Ascending aorta (tissue), 2 donors: ENCODE data around the gene PRXL2B. TPM values are rescaled to one million over a fixed set of nuclear protein-coding genes. Genes with fewer than 3 reads are reported as not detected.

Source experiments
- DNase-seq, 2 donors: peaks; one replicate each; pipeline ENCODE4 v3.0.0-alpha.2; 2019; ENCODE audit warnings: low spot score in 2 of 2
- H3K27ac ChIP-seq, 2 donors: fragments of 200-600 bp; sonication (generic); one replicate each; pipeline ENCODE4 v1.5.1; 2016 to 2017; ENCODE audit warnings: mild to moderate bottlenecking in 1 of 2
- H3K27me3 ChIP-seq: fragments of 200-600 bp; sonication (generic); one replicate; pipeline ENCODE4 v1.5.1; 2017
- H3K36me3 ChIP-seq, 2 donors: fragments of 200-600 bp; sonication (generic); one replicate each; pipeline ENCODE4 v1.5.1; 2016
- H3K4me1 ChIP-seq, 2 donors: fragments of 200-600 bp; sonication (generic); one replicate each; pipeline ENCODE4 v1.5.1; 2016 to 2017; ENCODE audit warnings: mild to moderate bottlenecking in 1 of 2
- H3K4me3 ChIP-seq, 2 donors: fragments of 200-600 bp; sonication (generic); one replicate each; pipeline ENCODE4 v1.5.1; 2016 to 2017; ENCODE audit warnings: mild to moderate bottlenecking in 1 of 2
- H3K9me3 ChIP-seq, 2 donors: fragments of 200-600 bp; sonication (generic); one replicate each; pipeline ENCODE4 v1.5.1; 2016
- intact Hi-C: fragments of 100-400 bp; cut with DNase I; formaldehyde crosslinking; loops from one replicate; pipeline ENCODE4 v1.15.1; 2023
- total RNA-seq: library from RNA; depleted of rRNA; stranded (reverse); fragments of >200 nt; gene quantifications from one replicate; pipeline ENCODE4 v1.1.0, GENCODE V29; 2016
- TF ChIP-seq, protein P1 (sequence below), 3 experiments: fragments of 200-600 bp in 2 of 3; fragments of 450-650 bp in 1 of 3; sonication (generic) in 2 of 3; IDR thresholded peaks; one replicate each; pipeline ENCODE4 v1.5.1; 2016 to 2019; ENCODE audit warnings: antibody characterized with exemption in 3 of 3, mild to moderate bottlenecking in 1 of 3, moderate library complexity in 1 of 3

PRXL2B gene
- 20.1 TPM for total RNA-seq

GRCh38 chr1:2586154-2587070, at the start of gene PRXL2B:
TSS of gene PRXL2B (plus strand) at chr1:2586777. CDS start at chr1:2586886, 109 bp downstream.
- intact Hi-C loops = loop anchor here (1.0 to 10.0 kb wide), 8 partner anchors 38 to 1316 kb away; partner anchors contain the start of genes C1orf174, FAAP20, MORN1 and PANK4
- TF ChIP-seq, protein P1, sequence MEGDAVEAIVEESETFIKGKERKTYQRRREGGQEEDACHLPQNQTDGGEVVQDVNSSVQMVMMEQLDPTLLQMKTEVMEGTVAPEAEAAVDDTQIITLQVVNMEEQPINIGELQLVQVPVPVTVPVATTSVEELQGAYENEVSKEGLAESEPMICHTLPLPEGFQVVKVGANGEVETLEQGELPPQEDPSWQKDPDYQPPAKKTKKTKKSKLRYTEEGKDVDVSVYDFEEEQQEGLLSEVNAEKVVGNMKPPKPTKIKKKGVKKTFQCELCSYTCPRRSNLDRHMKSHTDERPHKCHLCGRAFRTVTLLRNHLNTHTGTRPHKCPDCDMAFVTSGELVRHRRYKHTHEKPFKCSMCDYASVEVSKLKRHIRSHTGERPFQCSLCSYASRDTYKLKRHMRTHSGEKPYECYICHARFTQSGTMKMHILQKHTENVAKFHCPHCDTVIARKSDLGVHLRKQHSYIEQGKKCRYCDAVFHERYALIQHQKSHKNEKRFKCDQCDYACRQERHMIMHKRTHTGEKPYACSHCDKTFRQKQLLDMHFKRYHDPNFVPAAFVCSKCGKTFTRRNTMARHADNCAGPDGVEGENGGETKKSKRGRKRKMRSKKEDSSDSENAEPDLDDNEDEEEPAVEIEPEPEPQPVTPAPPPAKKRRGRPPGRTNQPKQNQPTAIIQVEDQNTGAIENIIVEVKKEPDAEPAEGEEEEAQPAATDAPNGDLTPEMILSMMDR (IDR thresholded peaks at IDR 0.05) = no peak
- Histone ChIP-seq H3K27ac (peak within 1 kb of the TSS; percentile 91 to 94), H3K4me1 (peaks cover 13 to 14% of the 10 kb centered on the region in 2 donors), H3K4me3 (peak within 1 kb of the TSS; percentile 79 to 85), H3K27me3 (no peaks in the 10 kb centered on the region), H3K9me3 (no peaks in the 10 kb centered on the region), H3K36me3 (peaks cover 0 to 4% of the 10 kb centered on the region in 2 donors)
- peak; percentile 95 to 99 for DNase-seq

DNA sequence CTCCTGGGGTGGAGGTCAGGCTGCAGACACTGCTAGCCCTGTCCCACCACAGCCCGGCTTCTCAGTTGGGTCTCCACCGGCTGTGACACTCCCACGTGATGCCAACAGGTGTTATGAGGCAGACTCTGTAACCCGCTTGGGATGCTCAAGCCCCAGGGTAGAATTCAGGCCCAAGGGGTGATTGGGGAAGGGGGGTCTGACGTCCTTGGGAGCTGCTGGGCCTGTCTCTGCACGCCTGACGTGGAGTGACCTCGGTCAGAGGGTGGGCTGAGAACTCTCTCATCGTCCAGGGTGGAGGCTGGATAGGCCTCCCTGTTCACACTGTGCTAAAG, 48.8 kb upstream of the PRXL2B start:
- H3K9me3 ChIP-seq = no peaks in the 10 kb centered on the region
- peaks cover 0 to 3% of the 10 kb centered on the region in 2 donors for H3K4me1 ChIP-seq
- intact Hi-C loops = no loop called here
- TF ChIP-seq, protein P1 (IDR thresholded peaks at IDR 0.05) = no peak
- DNase-seq = no peak
- peaks cover 3% of the 10 kb centered on the region for H3K27me3 ChIP-seq
- no peak overlapping the region for H3K4me3 ChIP-seq
- no peaks in the 10 kb centered on the region for H3K36me3 ChIP-seq
- H3K27ac ChIP-seq = no peak overlapping the region

DNA sequence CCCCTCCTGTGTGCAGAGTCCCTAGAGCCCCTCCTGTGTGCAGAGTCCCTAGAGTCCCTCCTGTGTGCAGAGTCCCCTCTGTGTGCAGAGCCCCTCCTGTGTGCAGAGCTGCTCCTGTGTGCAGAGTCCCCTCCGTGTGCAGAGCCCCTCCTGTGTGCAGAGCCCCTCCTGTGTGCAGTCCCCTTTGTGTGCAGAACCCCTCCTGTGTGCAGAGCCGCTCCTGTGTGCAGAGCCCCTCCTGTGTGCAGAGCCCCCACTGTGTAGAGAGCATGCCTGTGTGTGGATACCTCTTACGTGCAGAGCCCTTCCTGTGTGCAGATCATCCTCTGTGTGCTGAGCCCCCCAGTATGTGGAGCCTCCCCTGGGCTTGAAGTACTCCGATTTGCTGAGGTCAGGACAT, 48.2 kb upstream of the PRXL2B start:
- TF ChIP-seq, protein P1 (IDR thresholded peaks at IDR 0.05) = no peak
- intact Hi-C loops = no loop called here
- H3K4me3 ChIP-seq = no peak overlapping the region
- no peaks in the 10 kb centered on the region for H3K9me3 ChIP-seq
- no peak for DNase-seq
- H3K27ac ChIP-seq = no peak overlapping the region
- H3K27me3 ChIP-seq = peaks cover 3% of the 10 kb centered on the region
- peaks cover 0 to 3% of the 10 kb centered on the region in 2 donors for H3K4me1 ChIP-seq
- H3K36me3 ChIP-seq = no peaks in the 10 kb centered on the region

GRCh38 chr1:2538872-2539271, 47.7 kb upstream of the PRXL2B start:
- intact Hi-C loops = no loop called here
- no peak for DNase-seq
- TF ChIP-seq, protein P1 (IDR thresholded peaks at IDR 0.05) = no peak
- Histone ChIP-seq H3K36me3 (no peaks in the 10 kb centered on the region), H3K27me3 (peaks cover 3% of the 10 kb centered on the region), H3K9me3 (no peaks in the 10 kb centered on the region), H3K4me3 (no peak overlapping the region), H3K4me1 (peaks cover 0 to 5% of the 10 kb centered on the region in 2 donors), H3K27ac (no peak overlapping the region)

DNA sequence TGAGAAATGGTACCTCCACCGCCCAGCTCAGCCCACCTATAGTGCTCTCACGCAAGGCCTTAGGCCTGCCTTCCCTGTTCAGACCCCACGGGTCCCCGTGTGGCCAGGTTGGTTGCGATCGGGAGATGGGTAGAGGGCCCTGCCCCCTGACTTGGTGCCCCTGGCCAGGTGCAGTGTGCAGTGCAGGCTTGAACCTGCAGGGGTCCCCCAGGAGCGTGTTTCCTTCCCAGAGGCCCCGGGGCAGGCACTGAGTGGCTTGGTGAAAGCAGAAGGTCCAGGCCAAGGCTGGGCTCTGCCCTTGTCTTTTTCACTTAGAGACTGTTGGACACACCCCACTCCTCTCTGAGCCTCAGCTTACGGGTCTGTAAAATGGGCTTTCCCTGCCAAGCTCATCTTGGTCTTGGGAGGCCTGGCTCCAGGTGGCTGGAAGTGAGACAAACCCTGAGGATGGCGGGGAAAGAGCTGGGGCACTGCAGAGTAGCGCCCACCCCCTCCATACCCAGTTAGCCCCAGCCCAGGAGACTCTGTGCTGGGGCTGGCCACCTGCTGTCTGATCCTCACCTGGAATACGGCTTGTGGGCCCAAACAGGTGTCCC, 47.2 kb upstream of the PRXL2B start:
- Histone ChIP-seq H3K4me3 (no peak overlapping the region), H3K27ac (no peak overlapping the region), H3K27me3 (peaks cover 3% of the 10 kb centered on the region), H3K4me1 (peaks cover 0 to 8% of the 10 kb centered on the region in 2 donors), H3K9me3 (no peaks in the 10 kb centered on the region), H3K36me3 (no peaks in the 10 kb centered on the region)
- DNase-seq = no peak
- TF ChIP-seq, protein P1 (IDR thresholded peaks at IDR 0.05) = no peak
- intact Hi-C loops = no loop called here
